Activated T-cell treated with anti-CD3 and anti-CD28 coated beads for 48 hours (primary cell): Measurements from ENCODE around the gene CLEC4D.
"Not testable (repeated sequence)": the region's sequence is repeated elsewhere in the genome, so short reads cannot be mapped to it uniquely, and the experiment has no call there.

Source experiments
- DNase-seq: peaks from one replicate; pipeline ENCODE4 v3.0.0-alpha.2; 2020; ENCODE audit warnings: low read depth

CLEC4D gene

GRCh38 chr12:8537820-8538219 lies 24.5 kb downstream of the CLEC4D start:
- not testable (repeated sequence) for DNase-seq

DNA sequence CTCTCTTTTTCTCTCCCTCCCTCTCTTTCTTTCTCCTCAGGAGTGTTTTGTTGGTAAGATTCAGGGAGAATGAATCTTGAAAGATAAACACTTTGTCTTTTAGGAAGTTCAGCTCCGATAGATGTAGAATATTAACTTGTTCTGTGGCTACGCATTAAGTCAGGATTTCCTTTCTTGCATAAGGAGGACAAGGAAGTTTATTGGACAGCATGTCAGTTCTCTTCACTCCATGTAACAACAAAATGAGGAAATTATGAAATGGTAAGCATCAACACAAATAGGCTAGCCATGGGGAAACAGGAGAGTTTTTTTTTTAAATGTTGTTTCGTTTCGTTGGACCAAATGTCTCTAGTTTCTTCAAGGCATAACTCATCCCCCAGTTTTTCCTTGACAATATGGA lies 27.5 kb downstream of the CLEC4D start, which contains the start of gene CLEC4E:
TSS of gene CLEC4E (minus strand) at position 75 of the 400 bp plus-strand sequence. CDS start 108 bp downstream, outside the sequence.
- DNase-seq = not testable (repeated sequence)

DNA sequence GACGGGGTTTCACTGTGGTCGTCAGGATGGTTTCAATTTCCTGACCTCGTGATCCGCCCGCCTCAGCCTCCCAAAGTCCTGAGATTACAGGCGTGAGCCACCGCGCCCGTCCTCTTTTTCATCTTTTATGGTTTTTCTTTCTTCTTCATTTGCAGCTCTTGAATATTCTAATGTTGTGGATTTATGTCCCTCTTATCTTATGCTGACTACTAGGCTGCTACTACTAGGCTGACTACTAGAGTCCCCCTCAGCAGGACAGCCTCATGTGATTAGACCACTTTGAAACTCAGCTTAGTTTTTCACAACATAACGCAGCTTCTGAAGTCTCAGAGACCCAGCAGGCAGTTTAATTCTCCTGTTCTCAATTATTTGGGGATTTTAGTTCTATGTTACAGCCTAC lies 28.3 kb downstream of the CLEC4D start:
- DNase-seq = no peak

GRCh38 chr12:8544295-8544694 lies 31.0 kb downstream of the CLEC4D start:
- peak; percentile 52 for DNase-seq

DNA sequence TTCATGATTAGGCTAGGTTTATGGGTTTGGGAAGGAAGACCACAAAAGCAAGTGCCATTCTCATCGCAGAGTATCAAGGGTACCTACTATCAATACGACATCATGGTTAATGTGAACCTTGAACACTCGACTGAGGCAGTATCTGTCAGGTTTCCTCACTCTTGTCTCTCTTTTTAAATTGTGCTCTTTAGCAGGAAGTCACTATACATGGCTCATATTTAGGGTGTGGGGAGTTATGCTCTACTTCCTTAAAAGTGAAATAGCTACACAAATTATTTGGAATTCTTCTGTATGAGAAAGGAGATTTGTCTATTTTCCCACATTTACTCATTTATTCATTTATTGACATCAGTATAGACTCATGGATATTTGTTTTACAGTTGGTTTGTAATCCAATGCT lies 33.3 kb downstream of the CLEC4D start:
- DNase-seq = no peak

- DNase-seq = no peak
Observed at GRCh38 chr12:8547645-8548044, 34.3 kb downstream of the CLEC4D start.

GRCh38 chr12:8548192-8548591 lies 34.9 kb downstream of the CLEC4D start:
- no peak for DNase-seq

GRCh38 chr12:8549381-8549780 lies 36.1 kb downstream of the CLEC4D start:
- DNase-seq = no peak

DNA sequence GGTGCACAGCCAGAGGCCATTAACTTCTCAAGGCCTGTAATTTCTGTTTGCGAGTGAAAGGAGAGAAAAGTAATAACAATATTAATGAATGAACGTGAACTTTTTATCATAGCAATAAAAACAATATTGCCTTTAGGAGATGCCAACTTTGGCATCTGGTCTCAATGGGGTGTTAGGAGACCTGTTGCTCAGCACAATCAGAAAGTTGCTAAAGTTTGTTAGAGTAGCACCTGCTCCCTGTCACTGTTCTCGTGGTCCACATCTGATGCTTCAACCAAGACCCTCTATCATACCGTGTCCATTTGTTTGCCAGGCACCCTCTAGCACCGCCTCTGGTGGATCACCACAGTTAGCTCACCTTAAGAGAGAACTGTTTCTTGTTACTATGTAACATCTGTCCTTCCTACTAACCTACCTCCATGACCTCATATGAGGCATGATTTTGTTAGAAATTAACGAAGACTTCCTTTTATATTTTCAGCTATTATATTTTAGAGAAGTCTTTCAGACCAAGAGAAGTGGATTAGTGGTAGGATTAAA lies 39.9 kb downstream of the CLEC4D start:
- DNase-seq = no peak

- DNase-seq = no peak
Observed at GRCh38 chr12:8554451-8555195, 41.3 kb downstream of the CLEC4D start.

- no peak for DNase-seq
Observed at GRCh38 chr12:8556531-8557097, 43.3 kb downstream of the CLEC4D start.

DNA sequence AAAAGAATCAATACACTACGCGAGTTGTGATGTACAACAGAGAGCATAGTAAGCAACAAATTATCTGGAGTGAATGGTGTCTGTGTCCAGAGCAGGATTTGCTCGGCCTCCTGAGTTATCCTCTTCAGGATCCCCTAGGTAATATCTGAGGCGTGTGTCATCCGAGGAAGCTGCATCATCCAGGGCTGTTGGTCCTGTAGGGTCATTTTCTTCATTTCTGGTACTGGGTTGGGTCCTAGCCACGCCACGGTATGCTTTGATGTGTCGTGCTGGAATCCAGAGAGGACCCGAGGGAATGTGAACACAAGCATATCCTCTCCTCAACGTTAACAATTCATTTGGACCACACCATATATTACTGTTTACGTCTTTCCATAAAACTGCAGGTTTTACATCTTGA lies 46.4 kb downstream of the CLEC4D start:
- DNase-seq = no peak

DNA sequence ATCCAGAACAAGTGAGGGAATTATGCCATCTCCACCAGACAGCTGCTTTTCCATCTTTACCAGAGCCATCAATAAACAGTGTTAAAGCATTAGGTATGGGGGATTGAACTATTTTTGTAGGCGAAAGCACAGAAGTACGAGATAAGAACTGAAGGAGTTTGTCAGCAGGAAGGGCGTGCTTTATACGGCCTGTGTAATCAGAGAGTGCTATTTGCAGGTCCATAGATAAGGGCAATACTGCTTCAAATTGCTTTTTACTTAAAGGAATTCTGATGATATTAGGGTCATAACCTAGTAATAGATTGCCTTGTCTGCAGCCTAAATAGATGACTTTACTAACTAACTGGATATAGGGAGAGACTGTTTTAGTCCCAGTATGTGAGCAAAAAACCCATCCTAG lies 47.7 kb downstream of the CLEC4D start:
- DNase-seq = no peak

DNA sequence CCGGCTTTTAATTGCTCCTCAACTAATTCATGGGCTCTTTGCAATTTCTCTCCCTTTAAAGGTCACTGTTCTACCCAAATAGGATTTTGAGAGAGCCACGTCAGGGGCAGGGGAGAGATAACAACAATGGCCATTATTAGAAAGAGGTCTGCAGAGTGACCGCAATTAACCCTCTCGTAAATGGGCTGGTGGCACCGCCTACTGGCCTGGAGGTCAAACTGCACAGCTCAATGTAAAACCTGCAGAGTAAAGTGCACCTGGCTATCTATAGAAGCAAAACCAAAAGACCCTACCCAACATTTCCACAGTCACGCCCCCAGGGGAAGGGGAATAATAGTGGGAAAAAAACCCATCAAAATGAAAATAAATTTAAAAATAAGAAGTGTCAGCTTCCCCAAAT lies 49.0 kb downstream of the CLEC4D start:
- DNase-seq = no peak

DNA sequence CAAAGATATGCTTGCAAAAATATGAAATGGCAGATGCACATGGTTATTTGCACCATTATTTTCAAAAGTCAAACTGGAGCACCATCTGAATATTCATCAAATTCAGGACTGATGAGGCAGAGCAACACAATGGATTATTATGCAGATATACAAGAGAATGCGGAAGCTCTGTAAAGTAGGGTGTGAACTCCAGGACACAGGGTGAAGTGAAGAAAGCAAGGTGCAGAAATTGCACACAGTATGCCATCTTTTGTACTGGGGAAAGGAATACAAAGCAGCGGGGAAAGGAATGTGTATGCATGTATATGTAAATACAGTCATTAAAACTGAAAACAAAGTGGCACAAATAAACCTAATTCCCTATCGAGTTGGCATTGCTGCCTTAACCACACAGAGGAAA lies 50.1 kb downstream of the CLEC4D start:
- no peak for DNase-seq

DNA sequence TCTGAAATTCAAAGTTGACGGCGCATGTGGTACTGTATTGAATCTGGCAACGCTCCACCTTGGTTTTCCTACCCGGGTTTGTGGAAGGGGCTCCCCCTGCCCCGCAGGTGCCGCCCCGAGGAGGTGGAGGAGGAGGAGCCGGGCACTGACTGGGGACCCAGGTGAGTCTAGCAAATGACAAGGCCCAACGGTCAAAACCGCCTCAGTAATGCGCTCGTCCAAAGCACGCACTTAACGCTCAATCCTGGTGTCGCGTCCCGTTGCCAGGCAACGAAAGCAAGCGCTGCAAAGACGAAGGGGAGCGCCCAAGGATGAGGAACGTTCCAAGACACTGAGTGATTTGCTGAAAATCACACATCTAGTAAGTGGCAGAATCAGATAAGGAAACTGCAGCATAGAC lies 51.4 kb downstream of the CLEC4D start:
- DNase-seq = no peak

- not testable (repeated sequence) for DNase-seq
Observed at GRCh38 chr12:8566052-8566451, 52.7 kb downstream of the CLEC4D start.

- no peak for DNase-seq
Observed at GRCh38 chr12:8566525-8566924, 53.2 kb downstream of the CLEC4D start.
